H9 (cell line): ENCODE data around the gene DYNLRB2. TPM values are rescaled to one million over a fixed set of nuclear protein-coding genes. Genes with fewer than 3 reads are reported as not detected.

Experiments used
- DNase-seq: peaks from one replicate; pipeline ENCODE4 v3.0.0-alpha.2; 2017
- H2AFZ ChIP-seq: one replicate; pipeline ENCODE4 v1.6.1; 2013; ENCODE audit warnings: mild to moderate bottlenecking, low read length, control low read depth, moderate library complexity
- H2AK5ac ChIP-seq: 2 replicates; pipeline ENCODE4 v1.6.1; 2013; ENCODE audit warnings: low read length, control low read depth, mixed read lengths; ENCODE audit not compliant: insufficient read length
- H2BK120ac ChIP-seq: one replicate; pipeline ENCODE4 v1.6.1; 2013; ENCODE audit warnings: low read depth, mild to moderate bottlenecking, low read length, control low read depth, inconsistent platforms; ENCODE audit not compliant: poor library complexity, severe bottlenecking
- H2BK12ac ChIP-seq: 2 replicates; pipeline ENCODE4 v1.6.1; 2013; ENCODE audit warnings: low read length, control low read depth, mixed read lengths, low read depth; ENCODE audit not compliant: insufficient read length
- H2BK15ac ChIP-seq: 2 replicates; pipeline ENCODE4 v1.6.1; 2013; ENCODE audit warnings: low read depth, low read length, control low read depth
- H2BK20ac ChIP-seq: one replicate; pipeline ENCODE4 v1.6.1; 2013; ENCODE audit warnings: low read depth, mild to moderate bottlenecking, low read length, control low read depth, inconsistent platforms; ENCODE audit not compliant: poor library complexity, severe bottlenecking
- H2BK5ac ChIP-seq: 2 replicates; pipeline ENCODE4 v1.6.1; 2013; ENCODE audit warnings: low read length, control low read depth, mixed read lengths; ENCODE audit not compliant: insufficient read length
- H3K14ac ChIP-seq: 2 replicates; pipeline ENCODE4 v1.6.1; 2013; ENCODE audit warnings: low read length, control low read depth; ENCODE audit not compliant: insufficient read depth
- H3K18ac ChIP-seq: 2 replicates; pipeline ENCODE4 v1.6.1; 2013; ENCODE audit warnings: low read depth, mild to moderate bottlenecking, mixed read lengths, low read length, control low read depth; ENCODE audit not compliant: insufficient read length
- H3K23ac ChIP-seq: 2 replicates; pipeline ENCODE4 v1.6.1; 2013; ENCODE audit warnings: low read length, control low read depth, mixed read lengths, low read depth; ENCODE audit not compliant: insufficient read length
- H3K23me2 ChIP-seq: 2 replicates; pipeline ENCODE4 v1.6.1; 2013; ENCODE audit warnings: low read depth, mild to moderate bottlenecking, mixed read lengths, low read length, control low read depth; ENCODE audit not compliant: insufficient read length, poor library complexity, severe bottlenecking
- H3K27ac ChIP-seq: 2 replicates; pipeline ENCODE4 v1.5.1; 2013; ENCODE audit warnings: low read length, control low read depth, mixed read lengths, low read depth; ENCODE audit not compliant: insufficient read length
- H3K27me3 ChIP-seq: 2 replicates; pipeline ENCODE4 v1.6.1; 2013; ENCODE audit warnings: low read length, control low read depth, inconsistent platforms; ENCODE audit not compliant: insufficient read depth
- H3K4ac ChIP-seq: 2 replicates; pipeline ENCODE4 v1.6.1; 2013; ENCODE audit warnings: low read depth, mild to moderate bottlenecking, control low read depth, inconsistent platforms, low read length, moderate library complexity
- H3K4me1 ChIP-seq: 2 replicates; pipeline ENCODE4 v1.6.1; 2013; ENCODE audit warnings: low read length, control low read depth, inconsistent platforms; ENCODE audit not compliant: insufficient read depth
- H3K4me2 ChIP-seq: 2 replicates; pipeline ENCODE4 v1.6.1; 2013; ENCODE audit warnings: low read length, control low read depth, mixed read lengths; ENCODE audit not compliant: insufficient read length, insufficient read depth
- H3K56ac ChIP-seq: 2 replicates; pipeline ENCODE4 v1.6.1; 2013; ENCODE audit warnings: low read depth, mild to moderate bottlenecking, mixed read lengths, low read length, control low read depth; ENCODE audit not compliant: insufficient read length
- H3K79me1 ChIP-seq: 2 replicates; pipeline ENCODE4 v1.6.1; 2013; ENCODE audit warnings: low read depth, mild to moderate bottlenecking, moderate library complexity, low read length, control low read depth, inconsistent platforms; ENCODE audit not compliant: insufficient read depth, poor library complexity, severe bottlenecking
- H3K79me2 ChIP-seq: 2 replicates; pipeline ENCODE4 v1.6.1; 2013; ENCODE audit warnings: low read length, control low read depth, inconsistent platforms; ENCODE audit not compliant: insufficient read depth
- H3K9ac ChIP-seq: 2 replicates; pipeline ENCODE4 v1.6.1; 2013; ENCODE audit warnings: low read length, control low read depth, mixed read lengths; ENCODE audit not compliant: insufficient read length; ENCODE audit errors: extremely low read depth
- H3K9me3 ChIP-seq: one replicate; pipeline ENCODE4 v1.6.1; 2013; ENCODE audit warnings: low read depth, low read length, inconsistent platforms; ENCODE audit not compliant: control insufficient read depth
- H3T11ph ChIP-seq: one replicate; pipeline ENCODE4 v1.6.1; 2013; ENCODE audit warnings: mild to moderate bottlenecking, low read length, control low read depth, inconsistent platforms
- H4K20me1 ChIP-seq: one replicate; pipeline ENCODE4 v1.6.1; 2013; ENCODE audit not compliant: control insufficient read depth, insufficient read length, insufficient read depth
- H4K5ac ChIP-seq: 2 replicates; pipeline ENCODE4 v1.6.1; 2013; ENCODE audit warnings: low read depth, mild to moderate bottlenecking, mixed read lengths, low read length, control low read depth; ENCODE audit not compliant: insufficient read length
- H4K8ac ChIP-seq: replicated peaks from 2 replicates; pipeline ENCODE4 v1.6.1; 2013; ENCODE audit warnings: low read length, control low read depth, mixed read lengths, low read depth; ENCODE audit not compliant: insufficient read length
- H4K91ac ChIP-seq: 2 replicates; pipeline ENCODE4 v1.6.1; 2013; ENCODE audit warnings: low read depth, mild to moderate bottlenecking, moderate library complexity, mixed read lengths, low read length, control low read depth; ENCODE audit not compliant: insufficient read length
- H3K27ac Mint-ChIP-seq, 3 experiments: 2 replicates in 2 of 3; 3 replicates in 1 of 3; pipeline ENCODE4 v1.8.0; 2020 to 2021; ENCODE audit warnings: mixed read lengths in 3 of 3, mild to moderate bottlenecking in 1 of 3, moderate library complexity in 1 of 3
- H3K27me3 Mint-ChIP-seq: 2 replicates; pipeline ENCODE4 v1.8.0; 2021; ENCODE audit warnings: low read depth, mild to moderate bottlenecking, moderate library complexity, mixed read lengths
- H3K36me3 Mint-ChIP-seq, 3 experiments: 2 replicates in 2 of 3; 3 replicates in 1 of 3; pipeline ENCODE4 v1.8.0; 2020 to 2021; ENCODE audit warnings: low read depth in 3 of 3, mixed read lengths in 3 of 3; ENCODE audit not compliant: insufficient read depth in 1 of 3
- H3K4me1 Mint-ChIP-seq, 2 experiments: 2 replicates each; pipeline ENCODE4 v1.8.0; 2020; ENCODE audit warnings: mixed read lengths in 2 of 2
- H3K4me3 Mint-ChIP-seq, 2 experiments: 2 replicates in 1 of 2; 3 replicates in 1 of 2; pipeline ENCODE4 v1.8.0; 2020 to 2021; ENCODE audit warnings: mild to moderate bottlenecking in 2 of 2, mixed read lengths in 2 of 2, moderate library complexity in 1 of 2
- H3K9me3 Mint-ChIP-seq, 2 experiments: 2 replicates in 1 of 2; 3 replicates in 1 of 2; pipeline ENCODE4 v1.8.0; 2020; ENCODE audit warnings: mild to moderate bottlenecking in 2 of 2, mixed read lengths in 2 of 2, moderate library complexity in 1 of 2
- CTCF ChIP-seq: fragments of 200-600 bp; sonication (generic); conservative IDR thresholded peaks from 3 replicates; pipeline ENCODE4 v1.8.0; 2021; ENCODE audit warnings: antibody characterized with exemption, mild to moderate bottlenecking
- WGBS: extraction: QIAGEN DNeasy Blood & Tissue Kit; methylation state at CpG from one replicate; pipeline ENCODE4 v1.1.7; 2013; ENCODE audit warnings: missing lambda C conversion rate, low lambda C conversion rate, mixed read lengths; ENCODE audit not compliant: insufficient read length; ENCODE audit errors: extremely low coverage; 5-methylcytosine and 5-hydroxymethylcytosine counted together
- total RNA-seq: library from RNA; stranded (reverse); gene quantifications from 2 replicates; pipeline ENCODE4 v1.2.1, GENCODE V29; 2021

DYNLRB2 gene
- total RNA-seq, 1 experiment from 2014 or later, result not detected

- H3K23me2 ChIP-seq, result no peaks in the 10 kb centered on the region
- no peaks in the 10 kb centered on the region for H4K20me1 ChIP-seq
- no peak for DNase-seq
- WGBS, result no CpG with 5 or more reads among the region's 6 CpGs
- no peaks in the 10 kb centered on the region for H3K36me3 Mint-ChIP-seq
- H3K27ac Mint-ChIP-seq, result peak overlapping the region in 1 of 3 experiments; percentile 19; a peak in 1 of 7 replicates
- H2BK120ac ChIP-seq, result no peak overlapping the region
- H3K4ac ChIP-seq, result no peak overlapping the region
- peak overlapping the region; percentile 60 for H4K5ac ChIP-seq
- no peaks in the 10 kb centered on the region for H3K79me2 ChIP-seq
- H4K91ac ChIP-seq, result no peak overlapping the region
- no peak overlapping the region for H3K14ac ChIP-seq
- H2AFZ ChIP-seq, result peak overlapping the region; percentile 45
- H3K9me3 ChIP-seq, result no peaks in the 10 kb centered on the region
- no peak for TF ChIP-seq CTCF
- peaks cover 12 to 17% of the 10 kb centered on the region in 2 experiments for H3K4me1 Mint-ChIP-seq
- peak overlapping the region; percentile 91 for H4K8ac ChIP-seq
- no peak overlapping the region for H3T11ph ChIP-seq
- no peak overlapping the region for H3K9ac ChIP-seq
- no peak overlapping the region for H2BK12ac ChIP-seq
- no peaks in the 10 kb centered on the region for H3K9me3 Mint-ChIP-seq
- H3K79me1 ChIP-seq, result no peaks in the 10 kb centered on the region
- H2BK15ac ChIP-seq, result no peak overlapping the region
- H3K4me2 ChIP-seq, result peak overlapping the region; percentile 25
- no peak overlapping the region for H2AK5ac ChIP-seq
- H3K27me3 Mint-ChIP-seq, result peaks cover 4% of the 10 kb centered on the region
- H3K23ac ChIP-seq, result no peak overlapping the region
- H2BK5ac ChIP-seq, result no peak overlapping the region
- no peak overlapping the region for H2BK20ac ChIP-seq
- H3K4me3 Mint-ChIP-seq, result no peak overlapping the region
- peak overlapping the region; percentile 39 for H3K27ac ChIP-seq
- no peaks in the 10 kb centered on the region for H3K27me3 ChIP-seq
- no peak overlapping the region for H3K18ac ChIP-seq
- H3K4me1 ChIP-seq, result peaks cover 4% of the 10 kb centered on the region; the same call in 1 of the 2 replicates
- H3K56ac ChIP-seq, result no peak overlapping the region
Measured at GRCh38 chr16:80509872-80510271, 30.9 kb upstream of the DYNLRB2 start.
